ENCODE data around the gene UBR3.
"Not testable (repeated sequence)": the region's sequence is repeated elsewhere in the genome, so short reads cannot be mapped to it uniquely, and the experiment has no call there.

UBR3 gene, protein sequence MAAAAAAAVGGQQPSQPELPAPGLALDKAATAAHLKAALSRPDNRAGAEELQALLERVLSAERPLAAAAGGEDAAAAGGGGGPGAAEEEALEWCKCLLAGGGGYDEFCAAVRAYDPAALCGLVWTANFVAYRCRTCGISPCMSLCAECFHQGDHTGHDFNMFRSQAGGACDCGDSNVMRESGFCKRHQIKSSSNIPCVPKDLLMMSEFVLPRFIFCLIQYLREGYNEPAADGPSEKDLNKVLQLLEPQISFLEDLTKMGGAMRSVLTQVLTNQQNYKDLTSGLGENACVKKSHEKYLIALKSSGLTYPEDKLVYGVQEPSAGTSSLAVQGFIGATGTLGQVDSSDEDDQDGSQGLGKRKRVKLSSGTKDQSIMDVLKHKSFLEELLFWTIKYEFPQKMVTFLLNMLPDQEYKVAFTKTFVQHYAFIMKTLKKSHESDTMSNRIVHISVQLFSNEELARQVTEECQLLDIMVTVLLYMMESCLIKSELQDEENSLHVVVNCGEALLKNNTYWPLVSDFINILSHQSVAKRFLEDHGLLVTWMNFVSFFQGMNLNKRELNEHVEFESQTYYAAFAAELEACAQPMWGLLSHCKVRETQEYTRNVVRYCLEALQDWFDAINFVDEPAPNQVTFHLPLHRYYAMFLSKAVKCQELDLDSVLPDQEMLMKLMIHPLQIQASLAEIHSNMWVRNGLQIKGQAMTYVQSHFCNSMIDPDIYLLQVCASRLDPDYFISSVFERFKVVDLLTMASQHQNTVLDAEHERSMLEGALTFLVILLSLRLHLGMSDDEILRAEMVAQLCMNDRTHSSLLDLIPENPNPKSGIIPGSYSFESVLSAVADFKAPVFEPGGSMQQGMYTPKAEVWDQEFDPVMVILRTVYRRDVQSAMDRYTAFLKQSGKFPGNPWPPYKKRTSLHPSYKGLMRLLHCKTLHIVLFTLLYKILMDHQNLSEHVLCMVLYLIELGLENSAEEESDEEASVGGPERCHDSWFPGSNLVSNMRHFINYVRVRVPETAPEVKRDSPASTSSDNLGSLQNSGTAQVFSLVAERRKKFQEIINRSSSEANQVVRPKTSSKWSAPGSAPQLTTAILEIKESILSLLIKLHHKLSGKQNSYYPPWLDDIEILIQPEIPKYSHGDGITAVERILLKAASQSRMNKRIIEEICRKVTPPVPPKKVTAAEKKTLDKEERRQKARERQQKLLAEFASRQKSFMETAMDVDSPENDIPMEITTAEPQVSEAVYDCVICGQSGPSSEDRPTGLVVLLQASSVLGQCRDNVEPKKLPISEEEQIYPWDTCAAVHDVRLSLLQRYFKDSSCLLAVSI (N-terminal part only)

GRCh38 chr2:169827272-169828140, at the start of gene UBR3:
Gene UBR3, plus strand, starts transcription at chr2:169827454. Its CDS starts 54 bp downstream, at chr2:169827508.
- peak; percentile 76 for FAIRE-seq
- DNase-seq (ENCODE audit: insufficient read length, low spot score), result peak; percentile 98

- FAIRE-seq (no peak), DNase-seq (ENCODE audit: insufficient read length, low spot score) (no peak)
Measured at GRCh38 chr2:169778446-169778845, 48.8 kb upstream of the UBR3 start.

- DNase-seq (ENCODE audit: insufficient read length, low spot score), result no peak
- FAIRE-seq, result no peak
Measured at GRCh38 chr2:169781249-169782013, 45.8 kb upstream of the UBR3 start.

DNA sequence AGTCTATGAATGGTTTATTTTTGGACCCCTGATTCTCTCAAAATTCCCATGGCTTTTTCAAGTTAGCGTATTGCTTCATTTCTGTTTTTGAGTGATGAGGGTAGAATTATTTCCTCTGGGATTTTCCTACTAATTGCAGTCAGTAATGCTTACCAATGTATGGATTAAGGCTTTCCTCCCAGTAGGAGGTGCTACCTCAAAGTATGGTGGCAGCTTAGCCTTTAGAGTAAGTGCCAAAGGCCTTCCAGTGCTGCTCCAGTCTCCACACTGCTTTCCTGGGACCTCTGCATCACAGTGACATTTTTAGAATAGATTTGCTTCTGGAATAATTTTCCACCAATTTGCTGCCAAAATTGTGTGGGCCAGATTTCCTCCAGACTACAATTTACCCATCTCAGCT, 44.7 kb upstream of the UBR3 start:
- DNase-seq (ENCODE audit: insufficient read length, low spot score) (no peak), FAIRE-seq (no peak)

DNA sequence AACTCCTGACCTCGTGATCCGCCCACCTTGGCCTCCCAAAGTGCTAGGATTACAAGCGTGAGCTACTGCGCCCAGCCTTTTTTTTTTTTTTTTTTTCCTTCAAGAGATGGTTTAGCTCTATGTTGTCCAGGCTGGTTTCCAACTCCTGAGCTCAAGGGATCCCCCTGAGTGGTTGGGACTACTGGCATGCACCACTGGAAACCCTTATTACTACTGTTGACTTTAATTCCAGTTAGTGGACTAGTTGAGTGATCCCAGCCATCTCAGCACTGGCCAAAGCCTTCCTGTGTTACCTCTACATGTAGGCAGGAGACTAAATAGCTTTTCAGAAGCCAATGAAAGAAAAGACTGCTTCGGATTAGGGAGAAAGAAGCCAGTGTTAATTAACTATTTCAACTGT, 36.7 kb upstream of the UBR3 start:
- FAIRE-seq, result no peak
- DNase-seq (ENCODE audit: insufficient read length, low spot score), result no peak

- no peak for FAIRE-seq
- DNase-seq (ENCODE audit: insufficient read length, low spot score), result no peak
Measured at GRCh38 chr2:169795181-169795580, 32.1 kb upstream of the UBR3 start.

GRCh38 chr2:169796441-169796840, 30.8 kb upstream of the UBR3 start:
- no peak for DNase-seq (ENCODE audit: insufficient read length, low spot score)

DNA sequence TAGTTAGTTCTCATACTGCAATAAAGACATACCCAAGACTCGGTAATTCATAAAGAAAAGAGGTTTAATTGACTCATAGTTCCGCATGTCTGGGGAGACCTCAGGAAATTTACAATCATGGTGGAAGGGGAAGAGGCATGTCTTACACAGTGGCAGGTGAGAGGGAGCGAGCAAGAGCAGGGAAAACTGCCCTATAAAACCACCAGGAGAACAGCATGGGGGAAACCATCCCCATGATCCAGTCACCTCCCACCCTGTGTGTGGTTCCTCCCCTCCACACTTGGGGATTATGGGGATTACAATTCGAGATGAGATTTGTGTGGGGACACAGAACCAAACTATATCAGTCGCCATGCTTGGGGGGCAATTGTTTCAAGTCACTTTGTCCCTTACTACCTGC, 29.7 kb upstream of the UBR3 start:
- DNase-seq (ENCODE audit: insufficient read length, low spot score) (no peak), FAIRE-seq (no peak)

More at GRCh38 chr2:169796441-169796840, 30.8 kb upstream of the UBR3 start:
- FAIRE-seq, result no peak

DNA sequence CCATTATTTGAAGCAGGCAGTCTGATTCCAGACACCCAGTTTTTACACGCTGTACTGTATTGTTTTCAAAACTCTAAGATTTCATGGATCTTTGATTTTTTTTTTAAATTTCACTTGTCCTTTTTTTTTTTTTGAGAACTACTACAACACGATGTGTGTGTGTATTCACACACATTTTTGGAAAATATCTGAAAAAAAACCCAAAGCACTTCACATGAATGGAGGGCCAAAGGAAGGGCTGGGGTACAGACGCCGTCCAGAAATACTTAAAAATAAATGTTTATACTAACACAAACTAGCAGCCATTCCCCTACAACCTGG, 28.9 kb upstream of the UBR3 start:
- FAIRE-seq (no peak), DNase-seq (ENCODE audit: insufficient read length, low spot score) (no peak)

DNA sequence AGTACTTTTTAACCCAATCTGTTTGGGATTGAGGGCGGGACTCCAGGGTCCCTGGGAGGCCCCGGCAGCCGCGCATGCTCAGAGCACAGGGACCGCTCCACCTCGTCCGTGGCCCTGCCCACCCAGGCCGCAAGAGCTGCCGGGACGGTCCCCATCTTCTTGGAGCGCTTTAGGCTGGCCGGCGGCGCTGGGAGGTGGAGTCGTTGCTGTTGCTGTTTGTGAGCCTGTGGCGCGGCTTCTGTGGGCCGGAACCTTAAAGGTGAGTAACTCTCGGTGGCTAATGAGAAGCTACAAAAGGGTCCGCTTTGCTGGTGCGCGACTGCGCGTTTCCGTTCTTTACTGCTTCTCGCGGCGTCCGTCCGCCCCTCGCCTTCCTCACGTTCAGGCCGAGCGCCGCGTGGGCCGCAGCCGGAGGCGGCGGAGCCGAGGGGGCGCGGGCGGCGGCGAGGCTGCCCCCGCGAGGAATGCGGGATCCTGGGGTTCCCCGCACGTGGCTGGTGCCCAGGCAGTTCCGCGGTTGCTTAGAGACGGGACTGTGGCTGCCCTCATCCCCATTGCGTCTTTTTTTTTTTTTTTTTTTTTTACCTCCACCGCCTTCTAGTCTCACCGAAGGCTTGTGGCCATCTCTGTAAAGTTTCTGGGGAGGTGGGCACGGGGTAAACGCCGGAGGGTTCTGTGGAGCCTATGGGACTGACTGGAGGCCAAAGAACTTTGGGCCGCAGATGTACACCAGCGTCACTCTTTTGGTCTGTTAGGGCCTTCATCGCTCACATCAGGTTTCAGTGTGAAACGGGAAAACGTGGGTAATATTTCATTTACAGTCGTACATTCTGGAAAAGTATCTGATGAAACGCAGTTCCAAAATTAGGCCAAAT, 28.3 kb upstream of the UBR3 start, which contains the start of gene SSB:
Gene SSB (plus strand): TSS at position 154 of the 875 bp plus-strand sequence. CDS start 2,090 bp downstream, outside the sequence.
- DNase-seq (ENCODE audit: insufficient read length, low spot score) (peak; percentile 91), FAIRE-seq (peak; percentile 99)

- DNase-seq (ENCODE audit: insufficient read length, low spot score), result no peak
- no peak for FAIRE-seq
Measured at GRCh38 chr2:169803480-169803879, 23.8 kb upstream of the UBR3 start.

DNA sequence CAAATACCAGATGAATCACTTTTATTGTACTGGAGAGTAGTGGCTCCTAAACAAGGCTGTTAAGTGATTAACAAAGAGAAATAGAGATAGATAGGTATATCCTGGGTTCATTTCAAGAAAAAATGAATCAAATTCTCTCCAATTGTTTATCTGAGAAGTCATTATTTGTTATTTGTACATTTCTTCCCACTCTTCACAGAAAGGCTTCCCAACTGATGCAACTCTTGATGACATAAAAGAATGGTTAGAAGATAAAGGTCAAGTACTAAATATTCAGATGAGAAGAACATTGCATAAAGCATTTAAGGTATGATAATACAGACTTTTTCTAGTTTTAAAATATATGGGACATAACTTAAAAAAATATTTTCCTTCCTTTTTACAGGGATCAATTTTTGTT, 20.7 kb upstream of the UBR3 start:
- FAIRE-seq (no peak), DNase-seq (ENCODE audit: insufficient read length, low spot score) (no peak)

DNA sequence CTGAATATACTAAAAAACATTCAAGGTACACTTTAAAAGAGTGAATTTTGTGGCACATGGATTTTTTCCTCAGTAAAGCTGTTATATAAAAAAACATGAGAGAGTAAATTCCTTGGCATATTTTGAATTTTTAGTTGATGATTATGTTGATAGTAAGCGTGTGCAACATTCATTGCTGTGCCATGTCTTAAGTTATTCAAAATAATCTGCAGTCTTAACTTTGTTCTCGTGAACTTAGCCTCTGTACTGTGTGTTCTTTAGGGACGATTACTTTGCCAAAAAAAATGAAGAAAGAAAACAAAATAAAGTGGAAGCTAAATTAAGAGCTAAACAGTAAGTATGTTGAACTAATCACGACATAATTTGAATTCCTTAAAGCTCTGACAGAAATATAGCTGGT, 19.0 kb upstream of the UBR3 start:
- FAIRE-seq (no peak), DNase-seq (ENCODE audit: insufficient read length, low spot score) (no peak)

DNA sequence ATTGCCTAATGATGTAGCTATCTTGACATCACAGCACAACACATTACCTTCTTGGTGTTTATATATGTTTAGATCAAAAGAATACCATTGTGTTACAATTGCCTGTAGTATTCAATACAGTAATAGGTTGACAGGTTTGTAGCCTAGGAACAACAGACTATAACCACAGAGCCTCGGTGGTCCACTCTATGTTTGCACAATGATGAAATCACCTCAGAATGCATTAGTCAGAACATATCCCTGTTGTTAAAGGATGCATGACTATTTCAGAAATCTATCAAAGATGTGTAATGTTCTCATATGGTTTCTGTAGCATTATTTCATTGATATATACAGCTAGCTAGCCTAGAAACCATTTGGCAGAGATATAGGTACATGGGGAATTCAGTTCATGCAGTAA, 11.4 kb upstream of the UBR3 start:
- DNase-seq (ENCODE audit: insufficient read length, low spot score), result no peak
- no peak for FAIRE-seq

GRCh38 chr2:169816961-169817360, 10.3 kb upstream of the UBR3 start:
- not testable (repeated sequence) for DNase-seq (ENCODE audit: insufficient read length, low spot score); FAIRE-seq

- not testable (repeated sequence) for DNase-seq (ENCODE audit: insufficient read length, low spot score); FAIRE-seq
Measured at GRCh38 chr2:169817369-169817768, 9.9 kb upstream of the UBR3 start.

DNA sequence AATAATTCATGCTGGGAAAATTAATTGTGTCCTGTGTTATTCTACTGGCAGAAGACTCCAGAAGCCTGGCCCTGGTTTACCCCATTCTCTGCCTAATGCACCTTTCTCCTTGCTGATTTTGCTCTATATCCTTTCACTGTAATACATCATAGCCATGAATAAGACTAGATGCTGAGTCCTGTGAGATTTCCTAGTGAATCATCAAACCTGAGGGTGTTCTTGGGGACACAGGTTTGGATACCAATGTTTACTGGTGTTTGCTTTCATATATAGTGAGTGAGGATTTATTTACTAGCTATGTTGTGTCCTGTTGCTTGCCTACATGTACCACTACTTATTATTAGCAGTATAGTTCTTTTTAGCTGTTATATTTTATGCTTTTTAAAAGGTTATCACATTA, 9.0 kb upstream of the UBR3 start:
- DNase-seq (ENCODE audit: insufficient read length, low spot score) (no peak), FAIRE-seq (no peak)

DNA sequence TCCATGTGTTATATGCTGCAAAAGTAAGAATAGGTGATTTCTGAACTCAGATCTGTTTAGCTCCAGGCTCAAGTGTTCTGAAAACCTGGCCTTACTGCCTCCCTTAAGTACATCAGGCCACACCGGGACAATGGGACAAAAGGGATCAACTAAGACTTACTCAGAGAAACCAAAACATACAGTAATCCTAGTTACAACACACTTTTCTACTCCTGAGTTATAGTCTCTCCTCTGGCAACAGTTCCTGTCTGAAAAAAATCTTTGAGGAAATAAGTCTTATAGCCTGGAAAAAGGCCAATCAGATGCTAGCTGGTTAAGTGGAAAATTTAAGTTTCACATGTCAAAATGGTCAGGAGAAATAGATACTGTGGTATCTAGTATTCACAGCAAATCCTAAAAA, 8.1 kb upstream of the UBR3 start:
- no peak for DNase-seq (ENCODE audit: insufficient read length, low spot score)
- no peak for FAIRE-seq
